ENCODE measurements around the gene SLC46A1.

SLC46A1 gene

GRCh38 chr17:28413804-28414203 lies 7.8 kb upstream of the SLC46A1 start:
- TF ChIP-seq ZNF274 (IDR thresholded peaks at IDR 0.05; ENCODE audit: low read depth, low read length) = no peak
- H3K4me3 ChIP-seq (ENCODE audit: low read length) = no peak overlapping the region

- no peak for TF ChIP-seq ZNF274 (IDR thresholded peaks at IDR 0.05; ENCODE audit: low read depth, low read length)
- no peak overlapping the region for H3K4me3 ChIP-seq (ENCODE audit: low read length)
Measured at GRCh38 chr17:28412099-28412498, 6.1 kb upstream of the SLC46A1 start.

GRCh38 chr17:28407974-28408306 lies 1.9 kb upstream of the SLC46A1 start:
- no peak overlapping the region for H3K4me3 ChIP-seq (ENCODE audit: low read length)
- no peak for TF ChIP-seq ZNF274 (IDR thresholded peaks at IDR 0.05; ENCODE audit: low read depth, low read length)

GRCh38 chr17:28407130-28407973 lies 1.3 kb upstream of the SLC46A1 start:
- H3K4me3 ChIP-seq (ENCODE audit: low read length) = no peak overlapping the region
- no peak for TF ChIP-seq ZNF274 (IDR thresholded peaks at IDR 0.05; ENCODE audit: low read depth, low read length)

GRCh38 chr17:28406473-28406814 lies 432 bp upstream of the SLC46A1 start:
- no peak for TF ChIP-seq ZNF274 (IDR thresholded peaks at IDR 0.05; ENCODE audit: low read depth, low read length)
- H3K4me3 ChIP-seq (ENCODE audit: low read length) = peak overlapping the region; percentile 80

GRCh38 chr17:28404812-28405570 lies 1.0 kb downstream of the SLC46A1 start:
- peak overlapping the region; percentile 80; the same call in 1 of the 2 replicates for H3K4me3 ChIP-seq (ENCODE audit: low read length)
- no peak for TF ChIP-seq ZNF274 (IDR thresholded peaks at IDR 0.05; ENCODE audit: low read depth, low read length)

GRCh38 chr17:28404461-28404811 lies 1.6 kb downstream of the SLC46A1 start:
- H3K4me3 ChIP-seq (ENCODE audit: low read length) = no peak overlapping the region

GRCh38 chr17:28404007-28404406 lies 2.0 kb downstream of the SLC46A1 start:
- no peak for TF ChIP-seq ZNF274 (IDR thresholded peaks at IDR 0.05; ENCODE audit: low read depth, low read length)
- H3K4me3 ChIP-seq (ENCODE audit: low read length) = no peak overlapping the region

More at GRCh38 chr17:28404461-28404811, 1.6 kb downstream of the SLC46A1 start:
- no peak for TF ChIP-seq ZNF274 (IDR thresholded peaks at IDR 0.05; ENCODE audit: low read depth, low read length)

- H3K4me3 ChIP-seq (ENCODE audit: low read length) = no peak overlapping the region
- TF ChIP-seq ZNF274 (IDR thresholded peaks at IDR 0.05; ENCODE audit: low read depth, low read length) = no peak
Measured at GRCh38 chr17:28402844-28403243, 3.2 kb downstream of the SLC46A1 start.

GRCh38 chr17:28402224-28402630 lies 3.8 kb downstream of the SLC46A1 start:
- H3K4me3 ChIP-seq (ENCODE audit: low read length) = no peak overlapping the region
- no peak for TF ChIP-seq ZNF274 (IDR thresholded peaks at IDR 0.05; ENCODE audit: low read depth, low read length)

GRCh38 chr17:28399808-28400207 lies 6.2 kb downstream of the SLC46A1 start:
- H3K4me3 ChIP-seq (ENCODE audit: low read length) = no peak overlapping the region
- TF ChIP-seq ZNF274 (IDR thresholded peaks at IDR 0.05; ENCODE audit: low read depth, low read length) = no peak

GRCh38 chr17:28398280-28398981 lies 7.6 kb downstream of the SLC46A1 start:
- TF ChIP-seq ZNF274 (IDR thresholded peaks at IDR 0.05; ENCODE audit: low read depth, low read length) = no peak
- H3K4me3 ChIP-seq (ENCODE audit: low read length) = no peak overlapping the region

- H3K4me3 ChIP-seq (ENCODE audit: low read length) = no peak overlapping the region
- TF ChIP-seq ZNF274 (IDR thresholded peaks at IDR 0.05; ENCODE audit: low read depth, low read length) = no peak
Measured at GRCh38 chr17:28397687-28398279, 8.2 kb downstream of the SLC46A1 start.

GRCh38 chr17:28397275-28397674 lies 8.7 kb downstream of the SLC46A1 start:
- no peak for TF ChIP-seq ZNF274 (IDR thresholded peaks at IDR 0.05; ENCODE audit: low read depth, low read length)
- no peak overlapping the region for H3K4me3 ChIP-seq (ENCODE audit: low read length)
